ENCODE results near the gene OR5A2. TPM values are rescaled to one million over a fixed set of nuclear protein-coding genes. Genes with fewer than 3 reads are reported as not detected.
"Not testable (repeated sequence)": the region's sequence is repeated elsewhere in the genome, so short reads cannot be mapped to it uniquely, and the experiment has no call there.

Gene OR5A2
- total and polyA plus RNA-seq, 2 donors (not counting 1 experiment from before 2014, with no cell fraction given) = not detected

- Histone ChIP-seq H3K9ac (ENCODE audit: insufficient read depth, low read length) (no peak overlapping the region), H3K4me2 (ENCODE audit: extremely low read depth, insufficient read depth, low read length) (no peak overlapping the region), H3K79me2 (ENCODE audit: control insufficient read depth, insufficient read depth, low read length) (no peaks in the 10 kb centered on the region), H3K4me1 (ENCODE audit: control insufficient read depth, extremely low read depth, insufficient read depth, low read length) (no peaks in the 10 kb centered on the region), H4K20me1 (ENCODE audit: control insufficient read depth, extremely low read depth, insufficient read depth, low read length) (no peaks in the 10 kb centered on the region), H3K9me3 (ENCODE audit: control insufficient read depth, insufficient read depth, low read depth, low read length) (no peaks in the 10 kb centered on the region), H3K4me3 (replicated peaks in 1 of 4; ENCODE audit: control extremely low read depth in 1 of 4, insufficient read depth in 1 of 4, low read depth in 3 of 4, low read length in 4 of 4) (no peak overlapping the region), H3K27ac (ENCODE audit: insufficient read depth, low read length) (no peak overlapping the region), H3K36me3 (ENCODE audit: control insufficient read depth, insufficient read depth, low read length) (no peaks in the 10 kb centered on the region), H3K27me3 (ENCODE audit: control insufficient read depth, insufficient read depth, low read length) (no peaks in the 10 kb centered on the region), H2AFZ (ENCODE audit: low read length) (no peak overlapping the region)
- no peak for DNase-seq (ENCODE audit: low read depth in 2 of 2)
- TF ChIP-seq CTCF (conservative IDR thresholded peaks at IDR 0.05 in 1 of 2, IDR thresholded peaks at IDR 0.05 in 1 of 2; ENCODE audit: low read depth in 1 of 2, low read length in 2 of 2) (no peak), EZH2 (IDR thresholded peaks at IDR 0.05; ENCODE audit: low read length, missing control alignments) (no peak)
Observed at GRCh38 chr11:59400461-59401261, 25.6 kb downstream of the OR5A2 start.

GRCh38 chr11:59394186-59394585 lies 32.0 kb downstream of the OR5A2 start:
- no peaks in the 10 kb centered on the region for H3K79me2 ChIP-seq (ENCODE audit: control insufficient read depth, insufficient read depth, low read length)
- H3K4me3 ChIP-seq (replicated peaks in 1 of 4; ENCODE audit: control extremely low read depth in 1 of 4, insufficient read depth in 1 of 4, low read depth in 3 of 4, low read length in 4 of 4) = no peak overlapping the region
- no peaks in the 10 kb centered on the region for H3K27me3 ChIP-seq (ENCODE audit: control insufficient read depth, insufficient read depth, low read length)
- no peak for DNase-seq (ENCODE audit: low read depth in 2 of 2)
- H4K20me1 ChIP-seq (ENCODE audit: control insufficient read depth, extremely low read depth, insufficient read depth, low read length) = no peaks in the 10 kb centered on the region
- TF ChIP-seq CTCF (conservative IDR thresholded peaks at IDR 0.05 in 1 of 2, IDR thresholded peaks at IDR 0.05 in 1 of 2; ENCODE audit: low read depth in 1 of 2, low read length in 2 of 2) = no peak
- TF ChIP-seq EZH2 (IDR thresholded peaks at IDR 0.05; ENCODE audit: low read length, missing control alignments) = no peak
- H3K4me2 ChIP-seq (ENCODE audit: extremely low read depth, insufficient read depth, low read length) = no peak overlapping the region
- H3K36me3 ChIP-seq (ENCODE audit: control insufficient read depth, insufficient read depth, low read length) = no peaks in the 10 kb centered on the region
- no peaks in the 10 kb centered on the region for H3K9me3 ChIP-seq (ENCODE audit: control insufficient read depth, insufficient read depth, low read depth, low read length)
- H3K9ac ChIP-seq (ENCODE audit: insufficient read depth, low read length) = no peak overlapping the region
- no peak overlapping the region for H3K27ac ChIP-seq (ENCODE audit: insufficient read depth, low read length)
- H2AFZ ChIP-seq (ENCODE audit: low read length) = no peak overlapping the region
- H3K4me1 ChIP-seq (ENCODE audit: control insufficient read depth, extremely low read depth, insufficient read depth, low read length) = no peaks in the 10 kb centered on the region

GRCh38 chr11:59380263-59381059 lies 45.8 kb downstream of the OR5A2 start:
- no peak for TF ChIP-seq CTCF (conservative IDR thresholded peaks at IDR 0.05 in 1 of 2, IDR thresholded peaks at IDR 0.05 in 1 of 2; ENCODE audit: low read depth in 1 of 2, low read length in 2 of 2)
- DNase-seq (ENCODE audit: low read depth in 2 of 2) = no peak
- H3K9ac ChIP-seq (ENCODE audit: insufficient read depth, low read length) = no peak overlapping the region

GRCh38 chr11:59372324-59372723 lies 53.9 kb downstream of the OR5A2 start:
- H3K79me2 ChIP-seq (ENCODE audit: control insufficient read depth, insufficient read depth, low read length); H3K27me3 ChIP-seq (ENCODE audit: control insufficient read depth, insufficient read depth, low read length); H2AFZ ChIP-seq (ENCODE audit: low read length); H3K4me1 ChIP-seq (ENCODE audit: control insufficient read depth, extremely low read depth, insufficient read depth, low read length); H3K36me3 ChIP-seq (ENCODE audit: control insufficient read depth, insufficient read depth, low read length); H3K27ac ChIP-seq (ENCODE audit: insufficient read depth, low read length); H3K4me2 ChIP-seq (ENCODE audit: extremely low read depth, insufficient read depth, low read length); H3K4me3 ChIP-seq (replicated peaks in 1 of 4; ENCODE audit: control extremely low read depth in 1 of 4, insufficient read depth in 1 of 4, low read depth in 3 of 4, low read length in 4 of 4); H3K9me3 ChIP-seq (ENCODE audit: control insufficient read depth, insufficient read depth, low read depth, low read length); H3K9ac ChIP-seq (ENCODE audit: insufficient read depth, low read length); H4K20me1 ChIP-seq (ENCODE audit: control insufficient read depth, extremely low read depth, insufficient read depth, low read length); DNase-seq (ENCODE audit: low read depth in 2 of 2): not testable (repeated sequence)

More at GRCh38 chr11:59380263-59381059, 45.8 kb downstream of the OR5A2 start:
- Histone ChIP-seq H3K79me2 (ENCODE audit: control insufficient read depth, insufficient read depth, low read length) (no peaks in the 10 kb centered on the region), H3K27ac (ENCODE audit: insufficient read depth, low read length) (no peak overlapping the region), H3K9me3 (ENCODE audit: control insufficient read depth, insufficient read depth, low read depth, low read length) (no peaks in the 10 kb centered on the region), H4K20me1 (ENCODE audit: control insufficient read depth, extremely low read depth, insufficient read depth, low read length) (no peaks in the 10 kb centered on the region), H2AFZ (ENCODE audit: low read length) (no peak overlapping the region), H3K4me2 (ENCODE audit: extremely low read depth, insufficient read depth, low read length) (no peak overlapping the region), H3K36me3 (ENCODE audit: control insufficient read depth, insufficient read depth, low read length) (no peaks in the 10 kb centered on the region), H3K27me3 (ENCODE audit: control insufficient read depth, insufficient read depth, low read length) (no peaks in the 10 kb centered on the region), H3K4me1 (ENCODE audit: control insufficient read depth, extremely low read depth, insufficient read depth, low read length) (no peaks in the 10 kb centered on the region), H3K4me3 (replicated peaks in 1 of 4; ENCODE audit: control extremely low read depth in 1 of 4, insufficient read depth in 1 of 4, low read depth in 3 of 4, low read length in 4 of 4) (no peak overlapping the region)
